ENCODE results near the gene MMS22L.

GRCh38 chr6:97174471-97174870 is 108.5 kb downstream of the MMS22L start:
- TF ChIP-seq, protein P1, sequence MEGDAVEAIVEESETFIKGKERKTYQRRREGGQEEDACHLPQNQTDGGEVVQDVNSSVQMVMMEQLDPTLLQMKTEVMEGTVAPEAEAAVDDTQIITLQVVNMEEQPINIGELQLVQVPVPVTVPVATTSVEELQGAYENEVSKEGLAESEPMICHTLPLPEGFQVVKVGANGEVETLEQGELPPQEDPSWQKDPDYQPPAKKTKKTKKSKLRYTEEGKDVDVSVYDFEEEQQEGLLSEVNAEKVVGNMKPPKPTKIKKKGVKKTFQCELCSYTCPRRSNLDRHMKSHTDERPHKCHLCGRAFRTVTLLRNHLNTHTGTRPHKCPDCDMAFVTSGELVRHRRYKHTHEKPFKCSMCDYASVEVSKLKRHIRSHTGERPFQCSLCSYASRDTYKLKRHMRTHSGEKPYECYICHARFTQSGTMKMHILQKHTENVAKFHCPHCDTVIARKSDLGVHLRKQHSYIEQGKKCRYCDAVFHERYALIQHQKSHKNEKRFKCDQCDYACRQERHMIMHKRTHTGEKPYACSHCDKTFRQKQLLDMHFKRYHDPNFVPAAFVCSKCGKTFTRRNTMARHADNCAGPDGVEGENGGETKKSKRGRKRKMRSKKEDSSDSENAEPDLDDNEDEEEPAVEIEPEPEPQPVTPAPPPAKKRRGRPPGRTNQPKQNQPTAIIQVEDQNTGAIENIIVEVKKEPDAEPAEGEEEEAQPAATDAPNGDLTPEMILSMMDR (IDR thresholded peaks at IDR 0.05): no peak
- TF ChIP-seq POLR2A (IDR thresholded peaks at IDR 0.05): no peak
